ENCODE measurements around the gene SLC6A1. TPM values are rescaled to one million over a fixed set of nuclear protein-coding genes. Genes with fewer than 3 reads are reported as not detected.

Gene SLC6A1
- total and polyA plus RNA-seq, 3 donors from 2014 or later = 13.9 to 14.7 (median 14.4) TPM

DNA sequence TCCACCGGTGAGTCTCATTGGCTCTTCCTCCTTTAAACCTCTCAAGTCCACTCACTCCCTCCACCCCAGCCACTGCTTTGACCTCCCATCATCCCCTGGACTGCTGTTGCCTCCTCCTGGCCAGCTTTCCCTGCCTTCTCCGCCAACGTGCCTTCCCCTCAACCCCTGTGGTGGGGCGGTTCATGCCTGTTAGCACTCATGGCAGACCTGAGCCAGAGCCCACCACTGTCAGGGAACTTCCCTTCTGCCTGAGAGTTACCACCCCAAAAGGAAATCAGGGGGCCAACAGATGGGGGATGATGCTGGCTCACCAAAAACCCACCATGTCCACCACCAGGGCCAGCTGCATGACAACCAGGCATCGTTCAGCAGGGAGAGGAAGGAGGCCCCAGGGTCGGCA, 44.2 kb upstream of the SLC6A1 start:
- H3K36me3 ChIP-seq (ENCODE audit: low read depth, missing control alignments) = no peaks in the 10 kb centered on the region
- H3K9me3 ChIP-seq = no peaks in the 10 kb centered on the region
- DNase-seq = no peak
- H3K4me1 ChIP-seq = peaks cover 12% of the 10 kb centered on the region
- intact Hi-C loops (cut with DNase I; ENCODE audit: low total_unique reads) = loop anchor here (5.0 kb wide), 1 partner anchor 109 kb away; no protein-coding TSS in a partner anchor
- H3K4me3 ChIP-seq = no peak overlapping the region
- 82 to 85% methylated on average over 6 of the region's 6 CpGs for WGBS, 2 donors
- TF ChIP-seq POLR2A (IDR thresholded peaks at IDR 0.05) = no peak
- TF ChIP-seq, protein P1, sequence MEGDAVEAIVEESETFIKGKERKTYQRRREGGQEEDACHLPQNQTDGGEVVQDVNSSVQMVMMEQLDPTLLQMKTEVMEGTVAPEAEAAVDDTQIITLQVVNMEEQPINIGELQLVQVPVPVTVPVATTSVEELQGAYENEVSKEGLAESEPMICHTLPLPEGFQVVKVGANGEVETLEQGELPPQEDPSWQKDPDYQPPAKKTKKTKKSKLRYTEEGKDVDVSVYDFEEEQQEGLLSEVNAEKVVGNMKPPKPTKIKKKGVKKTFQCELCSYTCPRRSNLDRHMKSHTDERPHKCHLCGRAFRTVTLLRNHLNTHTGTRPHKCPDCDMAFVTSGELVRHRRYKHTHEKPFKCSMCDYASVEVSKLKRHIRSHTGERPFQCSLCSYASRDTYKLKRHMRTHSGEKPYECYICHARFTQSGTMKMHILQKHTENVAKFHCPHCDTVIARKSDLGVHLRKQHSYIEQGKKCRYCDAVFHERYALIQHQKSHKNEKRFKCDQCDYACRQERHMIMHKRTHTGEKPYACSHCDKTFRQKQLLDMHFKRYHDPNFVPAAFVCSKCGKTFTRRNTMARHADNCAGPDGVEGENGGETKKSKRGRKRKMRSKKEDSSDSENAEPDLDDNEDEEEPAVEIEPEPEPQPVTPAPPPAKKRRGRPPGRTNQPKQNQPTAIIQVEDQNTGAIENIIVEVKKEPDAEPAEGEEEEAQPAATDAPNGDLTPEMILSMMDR (IDR thresholded peaks at IDR 0.05) = no peak
- no peak overlapping the region for H3K27ac ChIP-seq
- no peaks in the 10 kb centered on the region for H3K27me3 ChIP-seq

DNA sequence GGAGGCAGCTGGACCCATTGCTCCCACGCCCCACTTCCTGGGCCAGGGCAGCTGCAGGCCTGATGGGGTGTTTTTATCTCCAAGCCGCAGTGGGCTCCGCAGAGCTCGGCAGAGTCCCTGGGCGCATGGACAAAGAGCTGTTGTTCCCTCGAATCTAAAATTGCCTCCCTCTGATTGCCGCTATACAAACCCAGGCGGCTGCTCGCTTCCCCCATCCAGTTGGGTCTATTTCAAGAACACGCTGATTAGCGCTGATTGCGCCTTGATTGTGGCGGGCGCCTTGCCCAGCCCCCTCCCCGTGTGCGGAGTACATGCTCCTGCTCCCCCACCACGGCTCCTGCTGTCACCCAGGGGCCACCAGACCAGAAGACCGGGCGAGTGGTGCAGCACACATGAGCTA, 43.4 kb upstream of the SLC6A1 start:
- no peaks in the 10 kb centered on the region for H3K27me3 ChIP-seq
- TF ChIP-seq, protein P1 (IDR thresholded peaks at IDR 0.05) = no peak
- no peak for TF ChIP-seq POLR2A (IDR thresholded peaks at IDR 0.05)
- 52 to 59% methylated on average over 15 to 19 of the region's 19 CpGs for WGBS, 2 donors
- no peaks in the 10 kb centered on the region for H3K9me3 ChIP-seq
- H3K36me3 ChIP-seq (ENCODE audit: low read depth, missing control alignments) = no peaks in the 10 kb centered on the region
- H3K4me3 ChIP-seq = no peak overlapping the region
- peaks cover 12% of the 10 kb centered on the region for H3K4me1 ChIP-seq
- H3K27ac ChIP-seq = no peak overlapping the region
- intact Hi-C loops (cut with DNase I; ENCODE audit: low total_unique reads) = loop anchor here (5.0 kb wide), 1 partner anchor 108 kb away; no protein-coding TSS in a partner anchor
- DNase-seq = peak; percentile 77

DNA sequence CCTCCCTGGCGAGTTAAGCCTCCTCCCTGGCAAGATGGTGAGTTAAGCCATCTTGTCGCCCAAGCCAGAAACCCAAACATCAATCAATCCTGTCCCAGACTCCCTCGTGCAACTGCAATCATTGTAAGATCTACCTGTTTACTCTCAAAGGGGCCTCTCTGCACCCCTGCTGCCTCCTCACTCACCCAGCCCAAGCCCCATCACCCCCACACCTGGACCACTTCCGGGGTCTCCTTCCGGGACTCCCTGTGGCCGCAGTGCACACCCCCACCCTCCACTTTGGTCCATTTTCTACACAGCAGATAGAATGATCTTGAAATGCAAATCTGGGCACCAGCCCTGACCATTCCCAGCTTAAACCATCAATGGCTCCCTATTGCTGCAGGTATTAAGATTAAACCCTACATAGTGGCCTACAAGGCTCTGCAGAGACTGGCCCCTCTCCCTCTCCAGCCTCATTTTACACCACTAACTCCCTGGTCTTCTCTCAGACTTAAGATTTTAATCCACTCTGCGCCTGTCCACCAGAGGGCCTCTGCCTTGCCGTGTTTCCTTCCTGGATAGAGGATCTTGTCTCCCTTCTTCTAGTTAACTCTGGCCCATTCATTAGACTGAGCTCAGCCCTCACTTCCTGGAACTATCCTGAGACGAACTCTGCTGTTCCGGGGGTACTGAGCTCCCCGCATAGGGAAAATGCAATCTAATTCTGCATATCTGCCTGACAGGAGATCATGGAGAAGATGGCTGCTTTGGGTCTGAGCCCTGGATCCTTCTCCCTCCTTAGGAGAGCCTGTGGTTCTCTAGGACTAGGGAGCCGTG, 41.9 kb upstream of the SLC6A1 start:
- Histone ChIP-seq H3K4me1 (peaks cover 14% of the 10 kb centered on the region), H3K36me3 (ENCODE audit: low read depth, missing control alignments) (no peaks in the 10 kb centered on the region), H3K4me3 (no peak overlapping the region), H3K9me3 (no peaks in the 10 kb centered on the region), H3K27me3 (no peaks in the 10 kb centered on the region), H3K27ac (no peak overlapping the region)
- intact Hi-C loops (cut with DNase I; ENCODE audit: low total_unique reads) = no loop called here
- 58 to 61% methylated on average over 11 to 12 of the region's 12 CpGs for WGBS, 2 donors
- TF ChIP-seq, protein P1 (IDR thresholded peaks at IDR 0.05) = peak; percentile 35 to 62 (median 59)
- no peak for TF ChIP-seq POLR2A (IDR thresholded peaks at IDR 0.05)
- DNase-seq = peak; percentile 71

DNA sequence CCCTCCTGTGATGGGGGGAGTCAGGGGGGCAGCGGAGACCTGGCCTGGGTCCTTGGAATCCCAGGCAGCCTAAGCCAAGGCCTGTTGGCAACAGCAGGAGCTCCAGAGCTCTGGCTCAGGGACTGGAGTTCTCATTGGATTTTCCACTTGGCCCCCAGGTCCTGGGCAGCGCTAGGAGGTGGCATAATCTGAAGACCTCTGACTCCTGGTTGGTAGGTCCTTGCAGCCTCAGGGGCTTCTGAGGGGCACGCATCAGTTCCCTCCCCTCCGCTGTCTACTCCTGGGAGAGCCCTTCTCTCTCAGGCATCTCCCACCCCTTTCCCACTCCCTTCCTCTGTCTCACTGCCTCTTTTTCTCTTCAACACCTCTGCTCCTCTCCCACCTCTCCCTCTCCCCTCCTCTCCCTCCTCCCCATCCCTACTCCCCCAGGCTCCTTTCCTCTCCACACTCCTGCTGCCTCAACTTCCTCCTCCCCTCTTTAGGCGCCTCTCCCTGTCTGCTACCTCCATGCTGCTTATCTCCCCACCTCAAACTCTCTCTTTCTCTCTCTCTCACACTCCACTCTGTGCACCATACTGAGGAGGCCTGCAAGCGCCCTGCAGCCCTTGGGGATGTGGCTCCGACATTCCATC, 41.1 kb upstream of the SLC6A1 start:
- H3K4me3 ChIP-seq = no peak overlapping the region
- TF ChIP-seq, protein P1 (IDR thresholded peaks at IDR 0.05) = no peak
- no peak for TF ChIP-seq POLR2A (IDR thresholded peaks at IDR 0.05)
- H3K9me3 ChIP-seq = no peaks in the 10 kb centered on the region
- 78 to 82% methylated on average over 5 to 7 of the region's 7 CpGs for WGBS, 2 donors
- H3K27me3 ChIP-seq = no peaks in the 10 kb centered on the region
- H3K36me3 ChIP-seq (ENCODE audit: low read depth, missing control alignments) = no peaks in the 10 kb centered on the region
- H3K4me1 ChIP-seq = peaks cover 17% of the 10 kb centered on the region
- no peak overlapping the region for H3K27ac ChIP-seq
- intact Hi-C loops (cut with DNase I; ENCODE audit: low total_unique reads) = no loop called here
- DNase-seq = no peak
